CD4-positive, CD25-positive, alpha-beta regulatory T cell (primary cell): ENCODE measurements around the gene SH3BGRL. TPM values are rescaled to one million over a fixed set of nuclear protein-coding genes. Genes with fewer than 3 reads are reported as not detected.

ENCODE experiments used
- ATAC-seq, 2 donors: fragments of 150-1000 bp; cut with Tn5 transposase; one replicate each; pipeline ENCODE4 v1.10.0; 2021; ENCODE audit warnings: low read depth in 2 of 2, moderate number of reproducible peaks in 2 of 2, moderate library complexity in 1 of 2
- DNase-seq, 3 donors: peaks; one replicate each; pipeline versions ENCODE4 v3.0.0 to v3.0.0-alpha.2; 2012 to 2022; ENCODE audit warnings: mixed read lengths in 1 of 3
- H3K27ac ChIP-seq: one replicate; pipeline ENCODE4 v1.7.0; 2013; ENCODE audit warnings: mild to moderate bottlenecking, low read length; ENCODE audit not compliant: insufficient read depth, poor library complexity, severe bottlenecking
- H3K27me3 ChIP-seq: one replicate; pipeline ENCODE4 v1.7.0; 2013; ENCODE audit warnings: low read length; ENCODE audit not compliant: control insufficient read depth, insufficient read depth
- H3K36me3 ChIP-seq: one replicate; pipeline ENCODE4 v1.7.0; 2013; ENCODE audit warnings: mild to moderate bottlenecking, low read length, moderate library complexity; ENCODE audit not compliant: control insufficient read depth, insufficient read depth
- H3K4me1 ChIP-seq: 2 replicates; pipeline ENCODE4 v1.7.0; 2013; ENCODE audit warnings: mild to moderate bottlenecking, low read length; ENCODE audit not compliant: insufficient read depth, control insufficient read depth, poor library complexity, severe bottlenecking
- H3K4me3 ChIP-seq: one replicate; pipeline ENCODE4 v1.7.0; 2013; ENCODE audit warnings: low read depth, mild to moderate bottlenecking, low read length, moderate library complexity
- H3K9me3 ChIP-seq, 2 experiments: 1 replicate in 1 of 2; 2 replicates in 1 of 2; pipeline ENCODE4 v1.7.0; 2013; ENCODE audit warnings: low read length in 2 of 2, mild to moderate bottlenecking in 1 of 2, moderate library complexity in 1 of 2; ENCODE audit not compliant: control insufficient read depth in 2 of 2
- H3K27ac Mint-ChIP-seq, 3 donors: one replicate each; pipeline ENCODE4 v1.8.0; 2020 to 2022; ENCODE audit warnings: mild to moderate bottlenecking in 3 of 3, mixed read lengths in 3 of 3, moderate library complexity in 2 of 3
- H3K27me3 Mint-ChIP-seq: one replicate; pipeline ENCODE4 v1.8.0; 2022; ENCODE audit warnings: mild to moderate bottlenecking, mixed read lengths
- H3K36me3 Mint-ChIP-seq: one replicate; pipeline ENCODE4 v1.8.0; 2020; ENCODE audit warnings: mixed read lengths
- H3K4me1 Mint-ChIP-seq, 4 donors: one replicate each; pipeline ENCODE4 v1.8.0; 2020 to 2022; ENCODE audit warnings: mixed read lengths in 4 of 4, mild to moderate bottlenecking in 1 of 4
- H3K4me3 Mint-ChIP-seq, 4 donors: one replicate each; pipeline ENCODE4 v1.8.0; 2020 to 2022; ENCODE audit warnings: mild to moderate bottlenecking in 4 of 4, mixed read lengths in 4 of 4, moderate library complexity in 3 of 4
- H3K9me3 Mint-ChIP-seq, 7 donors: one replicate each; pipeline ENCODE4 v1.8.0; 2020 to 2022; ENCODE audit warnings: mixed read lengths in 7 of 7, mild to moderate bottlenecking in 3 of 7, moderate library complexity in 2 of 7
- polyA plus RNA-seq, 4 donors: library from polyadenylated mRNA; unstranded; fragments of 300-500 nt; fragmentation: Illumina TruSeq; gene quantifications; one replicate each; pipeline ENCODE4 v1.2.3, GENCODE V29; 2021
- total RNA-seq: library from RNA; stranded (reverse); gene quantifications from one replicate; pipeline ENCODE4 v1.2.3, GENCODE V29; 2022

Gene SH3BGRL
- total and polyA plus RNA-seq, 5 donors from 2014 or later = 105 to 231 (median 201) TPM

- DNase-seq (no peak), ATAC-seq (no peak)
- Mint-ChIP-seq H3K27ac (no peak overlapping the region), H3K4me1 (peaks cover 6 to 46% (median 22%) of the 10 kb centered on the region in 4 donors), H3K36me3 (no peaks in the 10 kb centered on the region), H3K9me3 (no peaks in the 10 kb centered on the region), H3K27me3 (no peaks in the 10 kb centered on the region), H3K4me3 (no peak overlapping the region)
- H3K27ac ChIP-seq = no peak overlapping the region
- H3K4me3 ChIP-seq = no peak overlapping the region
- no peaks in the 10 kb centered on the region for H3K36me3 ChIP-seq
- no peaks in the 10 kb centered on the region for H3K27me3 ChIP-seq
- H3K9me3 ChIP-seq = no peaks in the 10 kb centered on the region
- H3K4me1 ChIP-seq = no peaks in the 10 kb centered on the region
These were observed 58.0 kb downstream of the SH3BGRL start for GRCh38 chrX:81259714-81260395.

- Mint-ChIP-seq H3K4me3 (no peak overlapping the region), H3K36me3 (no peaks in the 10 kb centered on the region), H3K27ac (peak overlapping the region in 1 of 3 donors; percentile 20), H3K9me3 (peaks cover 0 to 2% (median 0%) of the 10 kb centered on the region in 7 donors), H3K27me3 (no peaks in the 10 kb centered on the region), H3K4me1 (peaks cover 0 to 49% (median 21%) of the 10 kb centered on the region in 4 donors)
- ATAC-seq = no peak
- Histone ChIP-seq H3K27ac (no peak overlapping the region), H3K36me3 (no peaks in the 10 kb centered on the region), H3K27me3 (no peaks in the 10 kb centered on the region), H3K9me3 (no peaks in the 10 kb centered on the region), H3K4me1 (no peaks in the 10 kb centered on the region), H3K4me3 (no peak overlapping the region)
- DNase-seq = no peak
These were observed 59.7 kb downstream of the SH3BGRL start for GRCh38 chrX:81261576-81261975.

GRCh38 chrX:81263059-81263458 lies 61.2 kb downstream of the SH3BGRL start:
- Histone ChIP-seq H3K27ac (no peak overlapping the region), H3K9me3 (no peaks in the 10 kb centered on the region), H3K27me3 (no peaks in the 10 kb centered on the region), H3K4me3 (no peak overlapping the region), H3K4me1 (no peaks in the 10 kb centered on the region), H3K36me3 (no peaks in the 10 kb centered on the region)
- Mint-ChIP-seq H3K27ac (peak overlapping the region in 1 of 3 donors; percentile 43), H3K36me3 (peaks cover under 1% of the 10 kb centered on the region), H3K9me3 (peaks cover 0 to 2% (median 0%) of the 10 kb centered on the region in 7 donors), H3K4me3 (no peak overlapping the region), H3K4me1 (peaks cover 0 to 57% (median 26%) of the 10 kb centered on the region in 4 donors), H3K27me3 (no peaks in the 10 kb centered on the region)
- ATAC-seq = no peak
- no peak for DNase-seq

GRCh38 chrX:81278616-81279015 lies 76.7 kb downstream of the SH3BGRL start:
- H3K9me3 ChIP-seq = peaks cover 0 to 2% of the 10 kb centered on the region in 2 experiments
- Mint-ChIP-seq H3K36me3 (peaks cover 28% of the 10 kb centered on the region), H3K9me3 (peaks cover 0 to 6% (median 0%) of the 10 kb centered on the region in 7 donors), H3K27ac (no peak overlapping the region), H3K4me3 (no peak overlapping the region), H3K4me1 (peaks cover 0 to 2% (median 0%) of the 10 kb centered on the region in 4 donors), H3K27me3 (no peaks in the 10 kb centered on the region)
- H3K4me1 ChIP-seq = no peaks in the 10 kb centered on the region
- H3K4me3 ChIP-seq = no peak overlapping the region
- no peak for DNase-seq
- no peaks in the 10 kb centered on the region for H3K27me3 ChIP-seq
- no peak for ATAC-seq
- H3K27ac ChIP-seq = no peak overlapping the region
- peaks cover 29% of the 10 kb centered on the region for H3K36me3 ChIP-seq

- Mint-ChIP-seq H3K9me3 (peaks cover 0 to 6% (median 0%) of the 10 kb centered on the region in 7 donors), H3K27me3 (no peaks in the 10 kb centered on the region), H3K36me3 (peaks cover 30% of the 10 kb centered on the region), H3K27ac (no peak overlapping the region), H3K4me3 (no peak overlapping the region), H3K4me1 (peaks cover 0 to under 1% (median 0%) of the 10 kb centered on the region in 4 donors)
- Histone ChIP-seq H3K4me1 (no peaks in the 10 kb centered on the region), H3K36me3 (peaks cover 28% of the 10 kb centered on the region), H3K27me3 (no peaks in the 10 kb centered on the region), H3K27ac (no peak overlapping the region), H3K9me3 (peaks cover 0 to 4% of the 10 kb centered on the region in 2 experiments), H3K4me3 (no peak overlapping the region)
- ATAC-seq = no peak
- no peak for DNase-seq
These were observed 78.2 kb downstream of the SH3BGRL start for GRCh38 chrX:81280148-81280547.

- H3K4me3 ChIP-seq = no peak overlapping the region
- peaks cover 4 to 11% of the 10 kb centered on the region in 2 experiments for H3K9me3 ChIP-seq
- DNase-seq (no peak), ATAC-seq (no peak)
- peaks cover 7% of the 10 kb centered on the region for H3K36me3 ChIP-seq
- no peaks in the 10 kb centered on the region for H3K4me1 ChIP-seq
- peaks cover 0 to 6% (median under 1%) of the 10 kb centered on the region in 4 donors for H3K4me1 Mint-ChIP-seq
- no peak overlapping the region for H3K4me3 Mint-ChIP-seq
- H3K27me3 ChIP-seq = no peaks in the 10 kb centered on the region
- H3K27me3 Mint-ChIP-seq = no peaks in the 10 kb centered on the region
- H3K9me3 Mint-ChIP-seq = peaks cover 0 to 17% (median 6%) of the 10 kb centered on the region in 7 donors
- no peak overlapping the region for H3K27ac Mint-ChIP-seq
- H3K36me3 Mint-ChIP-seq = peaks cover 14% of the 10 kb centered on the region
- no peak overlapping the region for H3K27ac ChIP-seq
These were observed 84.2 kb downstream of the SH3BGRL start for GRCh38 chrX:81286075-81286474.

- H3K36me3 Mint-ChIP-seq = peaks cover 9% of the 10 kb centered on the region
- H3K36me3 ChIP-seq = peaks cover 8% of the 10 kb centered on the region
- H3K9me3 ChIP-seq = peaks cover 5 to 15% of the 10 kb centered on the region in 2 experiments
- H3K27me3 ChIP-seq = no peaks in the 10 kb centered on the region
- ATAC-seq (no peak), DNase-seq (no peak)
- peaks cover 0 to 6% (median under 1%) of the 10 kb centered on the region in 4 donors for H3K4me1 Mint-ChIP-seq
- H3K4me3 ChIP-seq = no peak overlapping the region
- no peaks in the 10 kb centered on the region for H3K27me3 Mint-ChIP-seq
- H3K9me3 Mint-ChIP-seq = peaks cover 0 to 19% (median 6%) of the 10 kb centered on the region in 7 donors
- no peak overlapping the region for H3K4me3 Mint-ChIP-seq
- H3K27ac ChIP-seq = no peak overlapping the region
- no peak overlapping the region for H3K27ac Mint-ChIP-seq
- no peaks in the 10 kb centered on the region for H3K4me1 ChIP-seq
These were observed 84.7 kb downstream of the SH3BGRL start for GRCh38 chrX:81286608-81287007.

GRCh38 chrX:81291996-81292395 lies 90.1 kb downstream of the SH3BGRL start:
- Mint-ChIP-seq H3K4me3 (no peak overlapping the region), H3K27ac (no peak overlapping the region), H3K4me1 (peaks cover 0 to 4% (median 1%) of the 10 kb centered on the region in 4 donors), H3K9me3 (peaks cover 2 to 24% (median 6%) of the 10 kb centered on the region in 7 donors), H3K36me3 (peaks cover 24% of the 10 kb centered on the region), H3K27me3 (no peaks in the 10 kb centered on the region)
- Histone ChIP-seq H3K4me3 (no peak overlapping the region), H3K27ac (no peak overlapping the region), H3K27me3 (no peaks in the 10 kb centered on the region), H3K36me3 (peaks cover 26% of the 10 kb centered on the region), H3K4me1 (no peaks in the 10 kb centered on the region), H3K9me3 (peaks cover 15 to 20% of the 10 kb centered on the region in 2 experiments)
- ATAC-seq (no peak), DNase-seq (no peak)
